Stimulated activated CD8-positive, alpha-beta memory T cell treated with anti-CD3 and anti-CD28 coated beads, Interleukin-12 subunit alpha, Interleukin-12 subunit beta, amount 100 ng/mL, for 24 hours (primary cell): ENCODE results near the gene MRPS5.
"Not testable (repeated sequence)": the region's sequence is repeated elsewhere in the genome, so short reads cannot be mapped to it uniquely, and the experiment has no call there.

Experiments used
- DNase-seq: peaks from one replicate; pipeline ENCODE4 v3.0.0-alpha.2; 2020; ENCODE audit errors: extremely low read depth

MRPS5 gene

GRCh38 chr2:95121407-95122196 lies at the start of gene MRPS5:
TSS of gene MRPS5 (minus strand) at chr2:95121808. CDS start at chr2:95121791, 17 bp downstream.
- peak; percentile 77 for DNase-seq

GRCh38 chr2:95166065-95166763 lies 44.6 kb upstream of the MRPS5 start:
- DNase-seq = no peak

GRCh38 chr2:95165371-95166064 lies 43.9 kb upstream of the MRPS5 start, which contains the start of gene ZNF2:
TSS of gene ZNF2 (plus strand) at chr2:95165809. CDS start at chr2:95176227, 10,418 bp downstream.
- DNase-seq = peak; percentile 94

- DNase-seq = no peak
Measured at GRCh38 chr2:95165030-95165370, 43.4 kb upstream of the MRPS5 start.

GRCh38 chr2:95159690-95160449 lies 38.3 kb upstream of the MRPS5 start, which contains the start of gene ZNF514:
TSS of gene ZNF514 (minus strand) at chr2:95159848. CDS start at chr2:95153253, 6,595 bp downstream.
- peak; percentile 53 for DNase-seq

- DNase-seq = no peak
Measured at GRCh38 chr2:95158891-95159619, 37.4 kb upstream of the MRPS5 start.

GRCh38 chr2:95158441-95158840 lies 36.8 kb upstream of the MRPS5 start:
- no peak for DNase-seq

- no peak for DNase-seq
Measured at GRCh38 chr2:95149397-95149984, 27.9 kb upstream of the MRPS5 start.

GRCh38 chr2:95143838-95144237 lies 22.2 kb upstream of the MRPS5 start:
- DNase-seq = no peak

- DNase-seq = no peak
Measured at GRCh38 chr2:95138702-95139101, 17.1 kb upstream of the MRPS5 start.

GRCh38 chr2:95122197-95122551 lies 566 bp upstream of the MRPS5 start:
- no peak for DNase-seq

- DNase-seq = no peak
Measured at GRCh38 chr2:95121093-95121406, 558 bp downstream of the MRPS5 start.

- DNase-seq = peak; percentile 19
Measured at GRCh38 chr2:95115418-95115817, 6.2 kb downstream of the MRPS5 start.

GRCh38 chr2:95113464-95113863 lies 8.1 kb downstream of the MRPS5 start:
- no peak for DNase-seq

- no peak for DNase-seq
Measured at GRCh38 chr2:95110395-95110794, 11.2 kb downstream of the MRPS5 start.

GRCh38 chr2:95109260-95109659 lies 12.3 kb downstream of the MRPS5 start:
- no peak for DNase-seq

- no peak for DNase-seq
Measured at GRCh38 chr2:95106081-95106480, 15.5 kb downstream of the MRPS5 start.

- DNase-seq = no peak
Measured at GRCh38 chr2:95104606-95105005, 17.0 kb downstream of the MRPS5 start.

GRCh38 chr2:95099910-95100309 lies 21.7 kb downstream of the MRPS5 start:
- DNase-seq = no peak

GRCh38 chr2:95098273-95098672 lies 23.3 kb downstream of the MRPS5 start:
- not testable (repeated sequence) for DNase-seq
